ENCODE measurements around the gene OIP5. TPM values are rescaled to one million over a fixed set of nuclear protein-coding genes. Genes with fewer than 3 reads are reported as not detected.
"Not testable (repeated sequence)": the region's sequence is repeated elsewhere in the genome, so short reads cannot be mapped to it uniquely, and the experiment has no call there.

OIP5 gene
- 1 to 10 TPM; 7.5 to 9.6 (median 9.0) TPM for polyA plus RNA-seq (ENCODE audit: insufficient read length in 4 of 4)

- peak; percentile 97 to 99 (median 98) for DNase-seq (ENCODE audit: low read depth in 4 of 4, low spot score in 3 of 4)
These were observed at the start of gene OIP5, which contains the start of gene NUSAP1 for GRCh38 chr15:41332194-41333025. Gene OIP5 (minus strand): TSS chr15:41332591. CDS start chr15:41332561, 30 bp downstream. Gene NUSAP1 (plus strand): TSS chr15:41332881. CDS start chr15:41332958, 77 bp downstream.

- DNase-seq (ENCODE audit: low read depth in 4 of 4, low spot score in 3 of 4), result no peak
These were observed 45.6 kb upstream of the OIP5 start for GRCh38 chr15:41377978-41378377.

GRCh38 chr15:41367418-41367817 is 35.0 kb upstream of the OIP5 start:
- DNase-seq (ENCODE audit: low read depth in 4 of 4, low spot score in 3 of 4), result no peak

- no peak for DNase-seq (ENCODE audit: low read depth in 4 of 4, low spot score in 3 of 4)
These were observed 22.0 kb upstream of the OIP5 start for GRCh38 chr15:41354371-41354770.

- no peak for DNase-seq (ENCODE audit: low read depth in 4 of 4, low spot score in 3 of 4)
These were observed 17.8 kb upstream of the OIP5 start for GRCh38 chr15:41350057-41350717.

- no peak for DNase-seq (ENCODE audit: low read depth in 4 of 4, low spot score in 3 of 4)
These were observed 14.8 kb upstream of the OIP5 start for GRCh38 chr15:41347236-41347635.

- DNase-seq (ENCODE audit: low read depth in 4 of 4, low spot score in 3 of 4), result no peak
These were observed 9.1 kb upstream of the OIP5 start for GRCh38 chr15:41341519-41341918.

- DNase-seq (ENCODE audit: low read depth in 4 of 4, low spot score in 3 of 4), result no peak
These were observed 7.9 kb upstream of the OIP5 start for GRCh38 chr15:41340189-41340695.

- DNase-seq (ENCODE audit: low read depth in 4 of 4, low spot score in 3 of 4), result no peak
These were observed 5.5 kb upstream of the OIP5 start for GRCh38 chr15:41337631-41338522.

- no peak for DNase-seq (ENCODE audit: low read depth in 4 of 4, low spot score in 3 of 4)
These were observed 4.7 kb upstream of the OIP5 start for GRCh38 chr15:41337047-41337446.

- no peak for DNase-seq (ENCODE audit: low read depth in 4 of 4, low spot score in 3 of 4)
These were observed 4.2 kb upstream of the OIP5 start for GRCh38 chr15:41336549-41336948.

- DNase-seq (ENCODE audit: low read depth in 4 of 4, low spot score in 3 of 4), result no peak
These were observed 2.1 kb upstream of the OIP5 start for GRCh38 chr15:41334293-41335120.

- DNase-seq (ENCODE audit: low read depth in 4 of 4, low spot score in 3 of 4), result no peak
These were observed 703 bp upstream of the OIP5 start for GRCh38 chr15:41333026-41333562.

GRCh38 chr15:41331833-41332193 is 578 bp downstream of the OIP5 start:
- DNase-seq (ENCODE audit: low read depth in 4 of 4, low spot score in 3 of 4), result peak in 1 of 4 donors; percentile 60

GRCh38 chr15:41331281-41331680 is 1.1 kb downstream of the OIP5 start:
- no peak for DNase-seq (ENCODE audit: low read depth in 4 of 4, low spot score in 3 of 4)

- no peak for DNase-seq (ENCODE audit: low read depth in 4 of 4, low spot score in 3 of 4)
These were observed 8.8 kb downstream of the OIP5 start for GRCh38 chr15:41323611-41324010.

GRCh38 chr15:41320805-41321330 is 11.5 kb downstream of the OIP5 start:
- not testable (repeated sequence) for DNase-seq (ENCODE audit: low read depth in 4 of 4, low spot score in 3 of 4)

GRCh38 chr15:41309226-41309905 is 23.0 kb downstream of the OIP5 start:
- DNase-seq (ENCODE audit: low read depth in 4 of 4, low spot score in 3 of 4), result no peak

- no peak for DNase-seq (ENCODE audit: low read depth in 4 of 4, low spot score in 3 of 4)
These were observed 24.7 kb downstream of the OIP5 start for GRCh38 chr15:41307679-41308078.
